Measurements from ENCODE around the gene GCLC. TPM values are rescaled to one million over a fixed set of nuclear protein-coding genes. Genes with fewer than 3 reads are reported as not detected.
A peak's percentile ranks its signal among the peaks of the same experiment; 100 is the strongest.

The GCLC gene
- total and polyA plus RNA-seq, 2 donors from 2014 or later: 14.8 to 31.8 TPM

DNA sequence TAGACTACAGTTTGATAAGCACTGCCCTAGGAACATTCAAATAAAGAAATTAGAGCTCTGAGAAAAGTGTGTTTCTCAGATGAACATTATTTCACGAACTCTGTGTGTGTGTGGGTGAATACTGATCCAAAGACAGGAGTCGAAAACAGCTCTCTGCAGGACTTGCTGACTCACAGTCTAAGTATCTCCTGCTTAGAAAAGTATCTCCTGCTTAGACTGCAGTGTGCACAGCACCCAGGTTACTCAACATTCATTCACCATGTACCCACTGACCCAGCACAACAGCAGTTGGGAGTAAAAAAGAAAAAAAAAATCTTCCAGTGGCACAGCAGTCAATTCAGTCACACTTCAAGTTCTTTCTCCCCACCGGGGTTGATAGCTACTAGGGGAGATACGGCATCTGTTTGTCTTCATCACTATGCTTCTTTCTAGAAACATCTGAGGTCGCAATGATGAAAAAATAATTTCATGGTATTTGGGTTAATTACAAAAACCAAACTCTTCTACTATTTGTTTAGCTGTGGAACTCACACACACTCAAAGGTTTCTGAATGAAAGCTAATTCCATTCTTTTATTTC is 48.0 kb downstream of the GCLC start:
- no peak overlapping the region for H3K27ac ChIP-seq (ENCODE audit: low read depth in 2 of 2, low read length in 2 of 2)
- no peak overlapping the region for H3K4me3 ChIP-seq (ENCODE audit: low read length in 3 of 3)
- no peaks in the 10 kb centered on the region for H3K27me3 ChIP-seq (ENCODE audit: control insufficient read depth, insufficient read depth, low read length)
- no peak for TF ChIP-seq CTCF (IDR thresholded peaks at IDR 0.05; ENCODE audit: borderline replicate concordance, extremely low read depth, insufficient read depth)
- no peaks in the 10 kb centered on the region for H3K9me3 ChIP-seq (ENCODE audit: control insufficient read depth in 2 of 3, insufficient read depth in 1 of 3, low read length in 3 of 3)
- DNase-seq (no peak), FAIRE-seq (no peak)
- intact Hi-C loops (cut with DNase I): loop anchor here (10.0 kb wide), 1 partner anchor 148 kb away; no protein-coding TSS in a partner anchor
- no peaks in the 10 kb centered on the region for H3K4me1 ChIP-seq (ENCODE audit: control insufficient read depth in 2 of 3, insufficient read depth in 2 of 3, low read depth in 1 of 3, low read length in 3 of 3)
- H3K9ac ChIP-seq (ENCODE audit: low read length in 3 of 3): no peak overlapping the region
- H3K36me3 ChIP-seq (ENCODE audit: control insufficient read depth in 2 of 3, insufficient read depth in 3 of 3, low read length in 3 of 3): peaks cover 0 to 15% (median 14%) of the 10 kb centered on the region in 3 donors

DNA sequence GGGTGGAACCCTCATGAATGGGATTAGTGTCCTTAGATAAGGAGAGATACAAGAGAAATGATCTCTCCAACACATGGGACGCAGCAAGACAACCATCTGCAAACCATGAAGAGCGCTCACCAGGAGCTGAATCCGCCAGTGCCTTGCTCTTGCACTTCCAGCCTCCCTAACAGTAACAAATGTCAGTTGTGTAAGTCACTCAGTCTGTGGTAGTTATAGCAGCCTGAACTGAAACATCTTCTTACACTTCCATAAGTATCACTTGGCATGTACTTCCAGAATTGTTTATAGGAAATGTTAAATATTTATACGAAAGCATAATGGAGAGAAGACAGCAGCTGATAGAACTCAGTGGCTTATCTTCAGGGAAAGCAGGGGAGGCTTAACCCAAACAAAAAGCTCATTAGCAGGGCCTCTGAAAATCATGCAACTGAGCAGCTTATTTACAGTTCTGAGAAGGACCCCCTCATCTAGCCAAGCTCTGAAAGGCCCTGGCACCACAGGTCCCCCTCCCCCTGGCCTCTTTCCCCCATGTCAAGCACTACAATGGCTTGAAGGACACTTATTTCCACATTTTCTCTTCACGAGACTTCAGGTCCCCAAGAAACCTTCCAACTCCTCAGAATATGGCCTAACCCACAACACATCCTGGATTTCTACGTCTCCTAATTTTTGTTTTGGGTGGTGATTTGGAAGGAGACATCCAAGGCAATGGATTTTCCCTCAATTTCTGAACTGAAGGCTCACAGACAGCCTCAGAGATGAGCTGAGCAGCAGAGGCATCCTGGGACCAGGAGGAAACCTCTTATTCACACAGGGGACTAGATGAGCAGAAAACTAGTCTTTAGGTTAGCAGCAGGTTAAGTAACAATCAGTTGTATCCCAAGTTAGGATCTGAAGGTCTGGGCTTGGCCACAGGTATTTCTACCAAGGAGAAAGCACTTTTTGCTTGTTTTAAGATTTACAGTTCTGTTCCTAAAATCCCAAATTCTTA is 49.1 kb downstream of the GCLC start:
- H3K27ac ChIP-seq (ENCODE audit: low read depth in 2 of 2, low read length in 2 of 2): no peak overlapping the region
- no peaks in the 10 kb centered on the region for H3K27me3 ChIP-seq (ENCODE audit: control insufficient read depth, insufficient read depth, low read length)
- peaks cover 0 to 15% (median 13%) of the 10 kb centered on the region in 3 donors for H3K36me3 ChIP-seq (ENCODE audit: control insufficient read depth in 2 of 3, insufficient read depth in 3 of 3, low read length in 3 of 3)
- no peak overlapping the region for H3K4me3 ChIP-seq (ENCODE audit: low read length in 3 of 3)
- DNase-seq (peak in 1 of 5 donors; percentile 55), FAIRE-seq (no peak)
- no peaks in the 10 kb centered on the region for H3K4me1 ChIP-seq (ENCODE audit: control insufficient read depth in 2 of 3, insufficient read depth in 2 of 3, low read depth in 1 of 3, low read length in 3 of 3)
- intact Hi-C loops (cut with DNase I): loop anchor here (10.0 kb wide), 1 partner anchor 149 kb away; no protein-coding TSS in a partner anchor
- no peaks in the 10 kb centered on the region for H3K9me3 ChIP-seq (ENCODE audit: control insufficient read depth in 2 of 3, insufficient read depth in 1 of 3, low read length in 3 of 3)
- TF ChIP-seq CTCF (IDR thresholded peaks at IDR 0.05; ENCODE audit: borderline replicate concordance, extremely low read depth, insufficient read depth): no peak
- H3K9ac ChIP-seq (ENCODE audit: low read length in 3 of 3): no peak overlapping the region

GRCh38 chr6:53494076-53494475 is 50.8 kb downstream of the GCLC start:
- Histone ChIP-seq H3K9ac (ENCODE audit: low read length in 3 of 3) (no peak overlapping the region), H3K4me1 (ENCODE audit: control insufficient read depth in 2 of 3, insufficient read depth in 2 of 3, low read depth in 1 of 3, low read length in 3 of 3) (no peaks in the 10 kb centered on the region), H3K27me3 (ENCODE audit: control insufficient read depth, insufficient read depth, low read length) (no peaks in the 10 kb centered on the region), H3K4me3 (ENCODE audit: low read length in 3 of 3) (no peak overlapping the region), H3K9me3 (ENCODE audit: control insufficient read depth in 2 of 3, insufficient read depth in 1 of 3, low read length in 3 of 3) (no peaks in the 10 kb centered on the region), H3K36me3 (ENCODE audit: control insufficient read depth in 2 of 3, insufficient read depth in 3 of 3, low read length in 3 of 3) (peaks cover 0 to 6% (median 2%) of the 10 kb centered on the region in 3 donors), H3K27ac (ENCODE audit: low read depth in 2 of 2, low read length in 2 of 2) (no peak overlapping the region)
- FAIRE-seq: no peak
- intact Hi-C loops (cut with DNase I): loop anchor here (5.0 to 10.0 kb wide), 2 partner anchors 151 to 233 kb away; no protein-coding TSS in a partner anchor
- peak in 1 of 5 donors; percentile 30 for DNase-seq
- no peak for TF ChIP-seq CTCF (IDR thresholded peaks at IDR 0.05; ENCODE audit: borderline replicate concordance, extremely low read depth, insufficient read depth)
